HUES48 (cell line): ENCODE data around the gene TNS1.

Experiments used
- H3K27ac ChIP-seq: one replicate; pipeline ENCODE4 v1.7.0; 2013; ENCODE audit warnings: low read depth, low read length, inconsistent platforms
- H3K27me3 ChIP-seq: 2 replicates; pipeline ENCODE4 v1.6.1; 2013; ENCODE audit warnings: mild to moderate bottlenecking, low read length; ENCODE audit not compliant: control insufficient read depth, insufficient read depth
- H3K36me3 ChIP-seq: 2 replicates; pipeline ENCODE4 v1.6.1; 2013; ENCODE audit warnings: low read length; ENCODE audit not compliant: control insufficient read depth, insufficient read depth
- H3K4me1 ChIP-seq: 2 replicates; pipeline ENCODE4 v1.6.1; 2013; ENCODE audit warnings: mild to moderate bottlenecking, low read length; ENCODE audit not compliant: control insufficient read depth, insufficient read depth
- H3K4me3 ChIP-seq: 2 replicates; pipeline ENCODE4 v1.5.1; 2013; ENCODE audit warnings: mild to moderate bottlenecking, low read depth, low read length
- H3K9ac ChIP-seq: 2 replicates; pipeline ENCODE4 v1.6.1; 2013; ENCODE audit warnings: mild to moderate bottlenecking, low read depth, low read length, moderate library complexity
- H3K9me3 ChIP-seq: 2 replicates; pipeline ENCODE4 v1.6.1; 2013; ENCODE audit warnings: low read length; ENCODE audit not compliant: control insufficient read depth, insufficient read depth

Gene TNS1

GRCh38 chr2:217964275-217965161, 38.3 kb downstream of the TNS1 start:
- Histone ChIP-seq H3K4me3 (no peak overlapping the region), H3K27ac (no peak overlapping the region), H3K4me1 (peaks cover 21% of the 10 kb centered on the region), H3K9ac (no peak overlapping the region), H3K27me3 (no peaks in the 10 kb centered on the region), H3K9me3 (no peaks in the 10 kb centered on the region), H3K36me3 (no peaks in the 10 kb centered on the region)

GRCh38 chr2:217960351-217960750, 42.4 kb downstream of the TNS1 start:
- H3K27ac ChIP-seq = no peak overlapping the region
- H3K9ac ChIP-seq = no peak overlapping the region
- peaks cover 14% of the 10 kb centered on the region for H3K4me1 ChIP-seq
- no peak overlapping the region for H3K4me3 ChIP-seq
- H3K27me3 ChIP-seq = no peaks in the 10 kb centered on the region
- no peaks in the 10 kb centered on the region for H3K36me3 ChIP-seq
- no peaks in the 10 kb centered on the region for H3K9me3 ChIP-seq

GRCh38 chr2:217959723-217960122, 43.1 kb downstream of the TNS1 start:
- Histone ChIP-seq H3K4me3 (no peak overlapping the region), H3K27me3 (no peaks in the 10 kb centered on the region), H3K9ac (no peak overlapping the region), H3K36me3 (no peaks in the 10 kb centered on the region), H3K4me1 (peaks cover 8% of the 10 kb centered on the region; the same call in 1 of the 2 replicates), H3K27ac (no peak overlapping the region), H3K9me3 (no peaks in the 10 kb centered on the region)

- Histone ChIP-seq H3K4me3 (no peak overlapping the region), H3K27ac (no peak overlapping the region), H3K4me1 (peaks cover 5% of the 10 kb centered on the region; the same call in 1 of the 2 replicates), H3K27me3 (no peaks in the 10 kb centered on the region), H3K36me3 (no peaks in the 10 kb centered on the region), H3K9me3 (no peaks in the 10 kb centered on the region), H3K9ac (no peak overlapping the region)
Observed at GRCh38 chr2:217958884-217959225, 43.9 kb downstream of the TNS1 start.

GRCh38 chr2:217958206-217958883, 44.5 kb downstream of the TNS1 start:
- Histone ChIP-seq H3K36me3 (no peaks in the 10 kb centered on the region), H3K9ac (no peak overlapping the region), H3K4me3 (no peak overlapping the region), H3K4me1 (peaks cover 5% of the 10 kb centered on the region; the same call in 1 of the 2 replicates), H3K27me3 (no peaks in the 10 kb centered on the region), H3K27ac (no peak overlapping the region), H3K9me3 (no peaks in the 10 kb centered on the region)

DNA sequence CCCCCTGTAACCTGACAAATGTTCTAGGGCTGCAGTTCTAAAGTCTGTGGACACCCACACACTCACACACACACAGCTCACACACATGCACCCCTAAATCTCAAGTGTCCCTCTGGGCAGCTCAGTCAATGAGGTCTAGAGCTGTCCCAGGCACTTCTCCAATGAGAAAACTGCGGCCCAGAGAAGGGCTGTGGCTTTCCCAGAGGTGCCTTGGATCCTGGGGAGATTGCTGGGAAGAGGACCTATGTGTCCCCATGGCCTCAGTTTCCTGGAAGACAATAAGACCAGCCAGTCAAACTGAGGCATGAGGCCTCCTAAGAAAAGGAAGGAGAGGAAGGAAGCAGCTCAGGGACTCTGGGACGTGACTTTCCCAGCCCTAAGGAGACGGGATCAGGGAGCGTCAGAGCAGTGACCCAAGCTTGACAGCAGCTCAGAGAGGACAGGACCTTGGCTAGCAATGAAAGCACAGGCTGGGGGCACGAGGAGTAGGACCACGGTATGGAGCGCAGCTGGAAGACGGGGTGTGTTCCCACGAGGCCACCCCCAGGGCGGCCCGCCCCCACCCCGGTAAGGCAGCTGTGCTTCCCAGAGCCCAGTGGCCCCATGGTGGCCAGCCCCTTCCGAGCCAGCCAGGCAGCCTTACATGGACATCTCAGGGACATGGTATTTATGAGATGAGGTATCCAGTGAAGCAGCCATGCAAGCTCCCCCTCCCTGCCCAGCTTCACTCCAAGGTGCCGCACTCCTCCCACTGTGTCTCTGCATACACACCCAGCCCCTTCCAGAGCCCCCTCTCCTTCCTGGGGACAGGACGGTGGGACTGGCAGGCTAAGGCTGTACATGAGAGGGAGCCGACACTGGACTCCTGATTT, 46.0 kb downstream of the TNS1 start:
- Histone ChIP-seq H3K9me3 (no peaks in the 10 kb centered on the region), H3K36me3 (no peaks in the 10 kb centered on the region), H3K9ac (no peak overlapping the region), H3K4me3 (no peak overlapping the region), H3K4me1 (peaks cover 5% of the 10 kb centered on the region; the same call in 1 of the 2 replicates), H3K27me3 (no peaks in the 10 kb centered on the region), H3K27ac (no peak overlapping the region)

DNA sequence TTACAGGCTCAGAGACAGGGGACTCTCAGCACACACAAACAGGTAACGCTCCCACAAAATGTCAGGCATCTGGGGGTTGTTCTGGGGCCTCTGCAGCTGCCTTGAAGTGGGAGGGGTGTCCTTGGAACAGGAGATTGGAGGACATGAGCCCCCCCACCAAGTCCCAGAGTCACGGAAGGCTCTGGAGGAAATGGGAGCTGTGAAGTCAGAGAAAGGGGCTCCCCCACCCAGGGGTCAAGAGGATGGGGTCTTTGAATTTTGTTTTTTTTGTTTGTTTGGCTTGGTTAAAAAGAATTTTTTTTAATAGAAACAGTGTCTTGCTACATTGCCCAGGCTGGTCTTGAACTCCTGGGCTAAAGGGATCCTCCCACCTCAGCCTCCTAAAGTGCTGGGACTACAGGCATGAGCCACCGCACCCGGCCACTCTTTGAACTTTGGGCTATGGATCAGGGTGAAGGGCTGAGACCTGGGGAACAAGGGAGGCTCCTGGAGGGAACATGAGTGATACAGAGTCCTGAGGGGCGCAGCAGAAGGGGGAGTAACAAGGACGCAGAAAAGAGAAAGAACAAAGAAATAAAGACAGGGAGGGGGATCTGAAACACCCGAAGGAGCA, 46.8 kb downstream of the TNS1 start:
- no peaks in the 10 kb centered on the region for H3K27me3 ChIP-seq
- H3K9ac ChIP-seq = no peak overlapping the region
- H3K4me1 ChIP-seq = peaks cover 5% of the 10 kb centered on the region; the same call in 1 of the 2 replicates
- H3K4me3 ChIP-seq = no peak overlapping the region
- no peaks in the 10 kb centered on the region for H3K36me3 ChIP-seq
- no peak overlapping the region for H3K27ac ChIP-seq
- no peaks in the 10 kb centered on the region for H3K9me3 ChIP-seq

GRCh38 chr2:217954971-217955740, 47.6 kb downstream of the TNS1 start:
- peaks cover 6% of the 10 kb centered on the region; the same call in 1 of the 2 replicates for H3K4me1 ChIP-seq
- no peaks in the 10 kb centered on the region for H3K27me3 ChIP-seq
- no peaks in the 10 kb centered on the region for H3K9me3 ChIP-seq
- H3K36me3 ChIP-seq = no peaks in the 10 kb centered on the region
- no peak overlapping the region for H3K27ac ChIP-seq
- no peak overlapping the region for H3K9ac ChIP-seq
- H3K4me3 ChIP-seq = no peak overlapping the region

DNA sequence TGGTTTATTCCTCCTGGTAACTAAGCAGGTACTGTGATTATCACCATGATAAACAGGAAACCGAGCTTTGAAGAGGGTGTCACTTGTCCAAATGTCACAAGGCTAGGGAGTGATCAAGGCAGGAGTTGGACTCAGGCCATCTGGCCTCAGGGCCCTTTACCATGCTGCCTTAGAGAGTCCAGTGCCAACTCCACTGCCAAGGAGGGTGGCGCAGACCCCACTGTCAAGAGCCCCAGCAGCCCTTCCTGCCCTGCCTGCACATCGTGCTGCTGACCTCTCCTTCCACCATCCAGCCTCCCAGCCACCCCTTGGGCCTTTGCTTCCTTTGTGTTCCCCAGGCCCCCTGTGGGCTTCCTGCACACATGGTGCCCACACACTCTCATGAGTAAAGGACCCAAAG, 48.3 kb downstream of the TNS1 start:
- Histone ChIP-seq H3K9ac (no peak overlapping the region), H3K27me3 (no peaks in the 10 kb centered on the region), H3K36me3 (no peaks in the 10 kb centered on the region), H3K9me3 (no peaks in the 10 kb centered on the region), H3K4me1 (peaks cover 6% of the 10 kb centered on the region; the same call in 1 of the 2 replicates), H3K27ac (no peak overlapping the region), H3K4me3 (no peak overlapping the region)

DNA sequence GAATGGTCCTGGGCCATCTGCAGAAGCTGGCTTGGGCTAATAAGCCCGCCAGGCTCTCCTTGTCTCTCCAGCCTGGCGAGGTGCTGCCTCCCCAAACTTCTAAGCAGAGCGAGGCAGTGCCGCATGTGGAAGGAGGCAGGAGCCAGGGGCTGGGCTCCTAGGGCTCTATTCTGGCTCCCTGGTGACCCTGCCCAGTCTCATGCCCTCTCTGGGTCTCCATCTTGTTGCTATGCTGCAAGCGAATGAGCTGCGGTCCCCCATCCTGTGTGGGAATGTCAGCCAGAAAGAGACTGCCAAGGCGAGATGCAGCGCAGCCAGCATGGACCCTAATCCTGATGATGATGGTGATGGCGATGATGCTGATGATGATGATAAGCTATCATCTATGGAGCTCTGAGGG, 48.7 kb downstream of the TNS1 start:
- no peak overlapping the region for H3K27ac ChIP-seq
- no peak overlapping the region for H3K9ac ChIP-seq
- H3K4me1 ChIP-seq = peaks cover 6% of the 10 kb centered on the region; the same call in 1 of the 2 replicates
- no peaks in the 10 kb centered on the region for H3K9me3 ChIP-seq
- H3K27me3 ChIP-seq = no peaks in the 10 kb centered on the region
- no peak overlapping the region for H3K4me3 ChIP-seq
- H3K36me3 ChIP-seq = no peaks in the 10 kb centered on the region
